GM19467 (cell line): ENCODE data around the gene VPS35L.
"Not testable (repeated sequence)": the region's sequence is repeated elsewhere in the genome, so short reads cannot be mapped to it uniquely, and the experiment has no call there.

Experiments
- ATAC-seq: cut with Tn5 transposase; IDR thresholded peaks from one replicate; pipeline ENCODE4 v1.9.1; 2021; ENCODE audit warnings: mild to moderate bottlenecking, moderate library complexity; ENCODE audit not compliant: unreplicated experiment

Gene VPS35L

DNA sequence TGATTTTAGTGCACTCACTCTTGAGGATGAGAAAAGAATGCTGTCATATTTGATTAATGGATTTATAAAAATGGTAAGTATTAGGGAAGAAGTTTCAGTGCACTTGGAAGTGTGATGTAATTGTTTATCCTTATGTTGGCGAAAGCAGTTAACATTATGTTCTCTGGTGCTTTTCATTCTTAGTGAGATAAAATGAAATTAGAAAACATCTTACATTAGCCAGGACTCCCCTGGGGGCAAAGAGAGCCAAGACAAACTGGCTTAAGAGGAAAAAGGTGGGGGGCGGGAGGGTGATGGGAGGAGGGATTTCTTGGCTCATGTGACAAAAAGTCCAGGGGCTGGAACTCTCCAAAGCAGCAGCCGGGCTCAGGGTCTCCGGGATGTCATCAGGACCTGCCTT, 89.4 kb downstream of the VPS35L start:
- no peak for ATAC-seq

DNA sequence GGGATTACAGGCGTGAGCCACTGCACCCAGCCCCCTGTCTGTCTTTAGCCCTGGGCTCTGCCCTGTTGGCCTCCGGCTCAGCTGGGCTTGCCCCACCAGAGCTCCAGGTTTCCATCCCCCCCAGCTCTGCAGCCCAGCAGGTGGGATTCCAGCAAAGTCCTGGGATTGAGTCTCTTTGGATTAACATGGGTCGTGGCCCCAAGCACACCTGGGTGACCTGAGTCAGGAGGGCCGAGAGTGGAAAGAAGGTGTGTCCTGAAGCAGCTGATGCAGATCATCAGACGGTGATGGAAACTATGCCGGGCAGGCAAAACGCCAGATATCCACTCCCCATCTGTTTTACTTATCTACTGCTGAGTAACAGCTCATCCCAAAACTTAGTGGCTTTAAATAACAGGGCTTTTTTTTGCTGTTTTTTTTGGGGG, 90.1 kb downstream of the VPS35L start:
- no peak for ATAC-seq

DNA sequence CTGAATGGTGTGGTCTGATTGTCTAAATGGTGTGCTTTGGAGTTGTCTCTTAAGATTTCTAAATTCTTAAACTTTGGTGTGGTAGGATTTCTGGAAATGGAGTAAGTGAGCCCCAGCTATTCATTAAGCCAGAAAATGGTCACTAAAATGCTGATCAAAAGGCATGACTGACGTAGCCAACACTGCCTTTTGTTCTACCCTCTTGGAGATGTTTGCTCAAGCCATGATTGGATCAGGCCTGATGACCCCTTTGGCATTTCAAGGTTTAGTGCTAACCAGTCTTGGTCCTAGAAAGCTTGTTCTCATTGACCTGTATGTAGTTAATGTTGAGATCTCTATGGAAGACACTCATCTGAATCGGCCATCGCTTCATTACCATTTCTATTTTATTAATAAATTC, 94.5 kb downstream of the VPS35L start:
- ATAC-seq = no peak

DNA sequence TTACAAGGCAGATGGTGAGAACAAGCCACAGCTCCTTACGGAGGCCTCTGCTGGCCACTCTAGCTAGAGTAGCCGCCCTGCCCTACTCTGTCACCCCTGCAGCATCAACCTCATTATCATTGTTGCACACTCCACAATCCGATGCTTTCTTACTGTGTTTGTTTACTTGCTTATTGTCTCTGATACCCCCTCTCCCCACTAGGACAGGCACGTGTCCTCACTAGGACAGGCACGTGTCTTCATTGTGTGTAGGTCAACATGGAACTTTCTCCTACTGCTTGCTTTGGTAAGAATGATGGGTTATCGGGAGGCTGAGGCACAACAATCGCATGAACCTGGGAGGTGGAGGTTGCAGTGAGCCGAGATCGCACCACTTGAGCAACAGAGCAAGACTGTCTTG, 98.6 kb downstream of the VPS35L start:
- no peak for ATAC-seq

DNA sequence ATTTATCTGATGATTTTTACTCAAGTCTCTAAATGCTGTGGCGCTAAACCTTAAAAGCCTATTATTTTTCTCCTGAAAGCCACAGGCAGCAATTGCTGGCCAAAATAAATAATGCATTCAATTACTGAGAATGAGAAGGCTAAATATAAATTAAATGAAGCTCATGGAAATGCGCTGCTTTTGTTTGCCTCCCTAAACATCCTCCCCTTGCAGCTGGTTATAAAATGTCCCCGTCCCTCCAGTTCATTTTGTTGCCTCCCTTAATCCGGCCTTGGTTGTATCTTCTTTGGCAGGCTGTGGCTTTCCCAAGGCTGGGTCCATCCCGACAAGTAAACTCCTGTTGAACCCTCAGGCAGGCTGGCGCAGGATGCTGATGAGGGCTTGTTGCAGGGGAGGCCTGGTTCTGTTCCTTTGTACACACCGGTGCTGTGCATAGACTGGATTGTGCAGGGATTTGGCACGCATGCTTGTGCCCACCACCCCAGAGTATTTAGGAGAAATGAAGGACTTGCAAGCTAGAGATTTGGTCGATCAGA, 99.8 kb downstream of the VPS35L start:
- no peak for ATAC-seq

DNA sequence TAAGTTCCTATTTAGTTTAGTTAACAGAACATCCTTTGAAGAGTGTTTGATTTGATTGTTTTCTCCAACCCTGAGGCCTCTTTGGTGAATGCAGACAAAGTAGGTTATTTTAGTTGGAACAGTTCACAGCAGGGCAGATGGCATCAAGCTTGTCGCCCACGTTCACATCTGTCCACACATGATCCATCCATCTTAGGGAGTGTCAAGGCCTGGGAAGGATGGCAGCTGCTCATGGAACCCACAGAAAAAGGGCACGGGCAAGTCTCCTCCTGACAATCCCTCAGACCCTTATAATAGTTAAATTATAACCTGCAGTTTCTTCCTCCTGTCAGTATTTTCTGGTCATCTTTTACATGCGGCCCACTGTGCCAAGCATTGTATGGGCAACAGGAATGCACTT, 102.3 kb downstream of the VPS35L start:
- no peak for ATAC-seq

DNA sequence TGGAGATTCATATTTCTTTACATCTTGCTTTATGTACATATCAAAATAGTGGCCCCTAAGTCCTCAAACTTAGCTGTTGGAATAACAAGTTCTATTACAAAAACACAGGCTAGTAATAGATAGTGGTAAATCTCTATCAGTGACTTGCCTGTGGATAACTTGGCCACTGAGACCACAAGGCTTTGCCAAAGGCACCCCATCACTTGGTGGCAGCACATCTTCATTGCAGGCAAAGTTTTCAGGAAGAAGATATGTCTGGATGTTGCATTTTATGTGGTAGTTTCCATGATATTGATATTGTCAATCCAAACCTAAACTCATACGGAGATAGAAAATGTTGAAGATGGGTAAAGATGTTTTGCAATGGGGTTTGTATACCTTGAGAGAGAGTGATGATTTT, 104.1 kb downstream of the VPS35L start:
- no peak for ATAC-seq

DNA sequence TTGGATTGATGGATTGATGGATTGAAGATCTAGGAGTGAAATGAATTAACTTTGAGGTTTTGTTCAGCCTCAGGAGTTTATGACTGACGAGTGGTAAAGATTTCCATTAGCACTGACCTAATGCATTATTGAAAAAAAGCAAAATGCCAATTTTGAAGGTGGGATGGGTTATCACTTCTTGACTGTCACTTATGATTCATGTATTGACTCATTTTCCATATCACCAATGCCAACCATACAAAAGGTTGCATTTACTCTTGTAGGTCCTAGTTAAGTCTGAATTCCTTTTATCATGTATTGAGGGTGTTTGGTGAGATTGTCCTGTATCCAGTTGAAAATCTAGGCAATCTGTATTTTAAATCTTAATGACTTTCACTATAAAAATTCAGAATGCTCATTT, 104.9 kb downstream of the VPS35L start:
- ATAC-seq = no peak

DNA sequence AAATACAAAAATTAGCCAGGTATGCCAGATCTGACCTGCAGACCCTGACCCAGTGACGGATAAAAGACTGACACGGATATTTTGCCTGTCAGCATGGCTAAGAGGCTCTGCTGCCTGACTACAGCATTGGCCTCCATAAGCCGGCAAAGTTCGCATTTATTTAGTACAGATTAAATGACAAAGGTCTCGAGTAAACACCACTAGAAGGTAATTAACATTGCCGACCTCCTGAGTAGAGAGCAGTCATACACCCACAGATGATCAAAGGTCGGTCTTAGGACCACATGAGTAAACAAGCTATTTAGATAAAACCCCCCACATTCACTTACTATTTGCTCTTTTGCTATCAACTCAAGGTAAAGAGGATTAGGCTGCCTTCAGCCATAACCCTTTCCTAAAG, 106.8 kb downstream of the VPS35L start:
- no peak for ATAC-seq

DNA sequence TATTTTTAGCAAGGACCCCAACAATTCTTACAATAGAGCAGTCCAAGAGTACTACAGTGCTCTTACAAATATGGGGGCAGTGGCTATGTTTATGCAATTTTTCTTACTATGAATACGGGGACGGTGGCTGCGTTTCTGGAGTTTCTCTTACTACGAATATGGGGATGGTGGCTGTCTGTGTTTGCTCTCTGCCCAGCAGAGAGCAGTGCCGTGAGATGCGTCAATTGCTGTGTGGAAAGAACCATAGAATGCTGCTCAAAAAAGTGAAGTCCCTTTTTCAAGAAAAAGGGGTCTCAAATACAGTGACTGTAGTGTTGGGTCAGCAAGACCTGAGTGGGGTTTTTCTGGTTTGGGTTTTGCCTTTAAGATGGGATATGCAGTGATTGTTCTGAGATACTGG, 108.7 kb downstream of the VPS35L start:
- ATAC-seq = no peak

DNA sequence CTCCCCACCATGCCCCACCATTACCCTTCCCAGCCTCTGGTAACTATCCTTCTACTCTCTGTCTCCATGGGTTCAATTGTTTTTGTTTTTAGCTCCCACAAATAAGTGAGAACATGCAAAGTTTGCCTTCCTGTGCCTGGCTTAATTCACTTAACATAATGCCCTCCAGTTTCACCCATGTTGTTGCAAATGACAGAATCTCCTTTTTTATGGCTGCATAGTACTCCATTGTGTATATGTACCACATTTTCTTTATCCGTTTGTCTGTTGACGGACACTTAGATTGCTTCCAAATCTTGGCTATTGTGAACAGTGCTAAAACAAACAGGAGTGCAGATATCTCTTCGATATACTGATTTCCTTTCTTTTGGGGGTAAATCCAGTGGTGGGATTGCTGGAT, 109.8 kb downstream of the VPS35L start:
- not testable (repeated sequence) for ATAC-seq

DNA sequence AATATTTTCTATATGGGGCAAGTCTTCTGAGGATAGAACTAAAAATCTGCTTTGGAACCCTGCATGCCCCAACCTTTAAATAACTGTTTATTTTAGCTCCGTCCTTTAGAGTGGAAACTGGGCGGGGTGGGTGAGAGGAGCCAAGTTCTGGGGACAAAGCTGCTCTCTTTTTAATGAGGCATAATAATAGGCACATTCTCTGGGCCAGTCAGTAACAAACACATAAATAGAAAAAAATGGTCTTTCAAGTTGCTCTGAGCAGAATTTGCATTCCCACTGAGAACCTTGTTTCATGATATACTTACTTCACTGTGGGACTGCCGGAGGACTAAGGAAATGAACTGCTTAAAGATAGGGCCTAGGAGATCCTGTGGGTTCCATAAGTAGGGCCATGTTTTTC, 111.0 kb downstream of the VPS35L start:
- ATAC-seq = no peak

DNA sequence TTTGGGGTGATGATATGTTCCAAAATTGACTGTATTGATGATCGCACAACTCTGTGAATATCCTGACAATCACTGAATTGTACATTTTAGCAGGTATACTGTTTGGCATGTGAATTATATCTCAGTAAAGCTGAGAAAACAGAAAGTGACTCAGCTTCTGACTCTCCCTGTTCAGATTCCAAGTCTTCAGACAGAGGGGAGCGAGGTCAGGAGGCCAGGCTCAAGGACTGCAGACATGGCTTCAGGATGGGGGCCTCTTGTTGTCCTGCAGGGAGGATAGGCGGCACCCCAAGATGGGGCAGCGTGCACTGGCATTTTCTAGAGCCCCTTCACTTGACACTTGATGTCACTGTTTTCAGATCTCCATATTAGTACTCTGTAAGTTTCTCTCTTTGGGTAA, 116.9 kb downstream of the VPS35L start:
- no peak for ATAC-seq

DNA sequence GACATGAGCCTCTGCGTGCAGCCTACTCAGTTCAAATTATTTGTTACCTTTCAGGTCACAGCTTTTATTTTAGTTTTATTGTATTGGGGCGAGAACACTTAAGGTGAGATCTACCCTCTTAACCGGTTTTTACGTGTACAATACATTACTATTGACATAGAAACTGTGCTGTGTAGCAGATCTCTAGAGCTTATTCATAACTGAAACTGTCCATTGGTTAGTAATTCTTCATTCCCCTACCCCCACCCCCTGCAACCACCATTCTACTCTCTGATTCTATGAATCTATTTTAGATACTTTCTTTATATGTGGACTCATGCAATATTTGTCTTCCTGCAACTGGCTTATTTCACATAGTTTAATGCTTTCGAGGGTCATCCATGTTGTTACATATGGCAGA, 119.0 kb downstream of the VPS35L start:
- no peak for ATAC-seq

DNA sequence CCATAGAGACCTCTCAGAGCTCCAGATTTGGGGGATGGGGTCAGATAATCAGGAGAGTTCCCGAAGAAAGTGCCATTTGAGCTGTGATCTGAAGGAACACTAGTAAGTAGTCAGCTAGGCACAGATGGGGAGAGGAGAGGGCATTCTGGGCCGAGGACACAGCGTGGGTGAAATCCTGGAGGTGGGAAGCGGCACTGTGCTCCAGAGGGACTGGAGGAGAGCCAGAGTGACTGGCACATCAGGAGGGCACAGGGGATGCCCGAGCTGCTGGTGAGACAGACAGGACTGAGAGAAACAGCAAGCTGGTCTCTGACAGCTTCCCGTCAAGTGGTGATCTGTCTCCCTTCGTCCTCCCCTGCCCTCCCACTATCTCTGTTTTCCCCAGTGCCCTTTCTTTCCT, 121.9 kb downstream of the VPS35L start:
- no peak for ATAC-seq

DNA sequence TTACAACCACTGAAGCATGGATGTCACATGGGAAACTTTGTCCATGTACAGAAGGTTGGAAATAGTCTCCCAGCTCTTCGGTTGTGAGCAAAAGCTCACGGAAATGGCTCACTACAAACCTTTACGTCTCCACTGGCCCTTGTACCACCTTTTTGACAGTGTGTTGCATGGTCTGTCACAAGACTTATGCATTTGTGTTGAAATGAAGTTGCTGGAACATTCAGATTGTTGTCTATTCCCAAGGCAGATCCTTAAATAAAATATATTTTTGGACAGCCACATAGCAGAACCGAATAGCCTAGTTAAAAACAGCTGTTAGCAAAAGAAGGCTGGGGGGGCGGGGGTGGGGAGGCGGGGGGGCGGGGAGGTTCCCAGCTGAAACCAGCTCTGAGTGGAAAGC, 123.3 kb downstream of the VPS35L start:
- no peak for ATAC-seq

DNA sequence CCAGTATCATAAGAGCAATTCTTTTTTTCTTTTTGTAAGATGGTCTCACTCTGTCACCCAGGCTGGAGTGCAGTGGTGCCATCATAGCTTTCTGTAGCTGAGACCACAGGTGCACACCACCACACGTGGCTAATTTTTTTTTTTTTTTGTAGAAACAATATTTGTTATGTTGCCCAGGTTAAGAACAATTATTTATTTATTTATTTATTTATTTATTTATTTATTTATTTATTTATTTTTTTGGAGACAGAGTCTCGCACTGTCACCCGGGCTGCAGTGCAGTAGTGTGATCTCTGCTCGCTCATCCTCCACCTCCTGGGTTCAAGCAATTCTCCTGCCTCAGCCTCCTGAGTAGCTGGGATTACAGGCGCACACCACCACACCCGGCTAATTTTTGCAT, 123.8 kb downstream of the VPS35L start:
- not testable (repeated sequence) for ATAC-seq

DNA sequence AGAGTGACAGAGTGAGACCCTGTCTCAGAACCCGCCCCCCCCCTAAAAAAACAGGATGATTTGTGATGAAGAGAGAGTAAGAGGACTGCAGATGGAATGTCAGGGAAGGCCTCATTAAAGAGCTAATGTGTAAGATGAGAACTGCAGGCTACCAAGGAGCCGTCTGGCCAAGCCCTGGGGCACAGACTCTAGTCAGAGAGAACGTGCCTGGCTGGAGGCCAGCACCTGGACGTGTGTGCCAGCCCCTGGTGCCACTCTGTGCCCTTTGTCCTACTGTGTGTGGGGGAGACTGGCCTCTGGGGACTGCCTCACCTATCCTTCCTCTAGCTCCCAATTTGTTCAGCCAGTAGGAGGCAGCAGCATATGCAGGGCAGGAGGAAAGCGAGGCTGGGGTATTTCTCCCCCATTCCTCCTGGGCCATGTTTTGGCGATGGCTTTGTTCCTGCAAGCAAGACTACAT, 125.4 kb downstream of the VPS35L start:
- ATAC-seq = no peak

DNA sequence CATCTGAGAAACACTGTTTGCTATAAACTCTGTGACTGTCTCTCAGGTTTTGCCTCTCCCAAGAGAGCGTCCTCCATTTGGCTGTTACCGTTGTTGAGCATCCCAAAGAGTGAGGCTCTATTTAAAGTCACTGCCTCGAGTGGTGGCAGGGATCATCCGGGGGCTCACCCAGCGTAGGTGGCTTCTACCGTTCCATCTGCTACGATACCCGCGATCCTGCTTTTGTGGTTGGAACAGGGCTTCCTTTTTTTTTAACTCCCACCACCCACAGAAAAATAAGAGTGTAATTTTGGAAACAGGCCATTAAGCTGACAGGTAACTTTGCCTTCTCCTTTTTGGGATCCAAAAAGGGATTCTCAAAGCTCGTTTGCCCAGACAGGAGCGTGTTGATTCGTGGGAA, 126.1 kb downstream of the VPS35L start:
- no peak for ATAC-seq

DNA sequence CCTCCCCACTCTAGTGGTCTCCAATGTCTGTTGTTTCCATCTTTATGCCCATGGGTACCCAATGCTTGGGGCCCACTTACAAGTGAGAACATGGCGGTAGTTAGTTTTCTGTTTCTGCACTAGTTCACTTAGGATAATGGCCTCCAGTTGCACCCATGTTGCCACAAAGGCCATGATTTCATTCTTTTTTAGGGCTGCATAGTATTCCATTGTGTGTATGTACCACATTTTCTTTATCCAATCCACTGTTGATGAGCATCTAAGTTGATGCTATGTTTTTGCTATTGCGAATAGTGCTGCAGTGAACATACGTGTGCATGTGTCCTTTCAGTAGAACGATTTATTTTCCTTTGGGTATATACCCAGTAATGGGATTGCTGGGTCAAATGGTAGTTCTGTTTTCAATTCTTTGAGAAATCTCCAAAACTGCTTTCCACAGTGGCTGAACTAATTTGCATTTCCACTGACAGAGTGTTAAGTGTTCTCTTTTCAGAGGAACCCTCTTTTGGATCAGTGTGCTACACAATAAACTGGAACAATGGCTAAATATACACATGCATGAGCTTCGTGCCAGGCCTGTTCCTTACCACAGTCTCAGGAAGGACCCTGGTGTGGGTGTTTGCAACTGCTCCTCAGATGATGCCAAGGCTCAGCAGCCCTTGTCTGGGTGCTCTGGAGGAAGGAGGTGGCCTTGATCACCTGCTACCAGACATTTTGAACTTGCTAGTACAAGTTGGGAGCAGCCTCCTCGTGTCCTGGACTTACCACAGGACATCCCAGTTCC, 128.1 kb downstream of the VPS35L start:
- ATAC-seq = no peak

DNA sequence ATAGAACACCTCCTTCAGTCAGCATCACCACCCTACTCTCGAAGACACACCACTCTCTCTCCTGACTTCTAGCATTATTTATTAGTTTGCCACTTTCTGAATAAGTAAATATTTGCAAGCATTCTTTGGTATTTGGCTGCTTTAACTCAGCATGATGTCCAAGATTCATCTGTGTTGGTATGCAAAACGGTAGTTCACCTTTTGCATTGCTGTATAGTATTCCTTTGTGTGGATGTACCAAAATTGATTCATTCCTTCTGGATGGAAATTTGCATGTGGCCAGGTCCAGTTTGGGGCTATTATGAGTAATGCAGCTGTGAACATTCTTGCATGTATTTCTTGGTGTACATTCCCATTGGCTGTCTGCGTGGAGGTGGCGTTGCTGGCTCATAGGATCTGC, 129.7 kb downstream of the VPS35L start:
- ATAC-seq = no peak

DNA sequence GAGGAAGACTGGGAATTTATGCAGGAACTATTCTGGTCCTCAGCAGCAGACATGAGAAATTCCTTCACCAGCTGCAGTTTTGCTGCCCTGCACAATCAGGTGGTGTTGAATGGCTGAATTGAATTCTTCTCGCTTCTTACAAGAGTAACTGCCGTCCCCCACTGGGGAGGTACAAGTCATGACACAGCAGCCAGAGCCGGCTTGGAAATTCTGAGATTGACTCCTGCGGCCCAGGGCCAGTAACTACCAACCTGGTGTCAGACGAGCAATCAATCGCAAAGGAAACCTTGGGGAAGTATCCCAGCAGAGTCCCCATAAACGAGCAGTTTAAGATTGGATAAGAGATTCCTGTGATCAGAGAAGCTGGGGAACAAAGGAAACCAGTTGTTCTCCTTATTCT, 131.8 kb downstream of the VPS35L start:
- ATAC-seq = no peak
